H9 (cell line): ENCODE results near the gene APPBP2. TPM values are rescaled to one million over a fixed set of nuclear protein-coding genes. Genes with fewer than 3 reads are reported as not detected.

Experiments
- DNase-seq: peaks from one replicate; pipeline ENCODE4 v3.0.0-alpha.2; 2017
- H2AFZ ChIP-seq: one replicate; pipeline ENCODE4 v1.6.1; 2013; ENCODE audit warnings: mild to moderate bottlenecking, low read length, control low read depth, moderate library complexity
- H2AK5ac ChIP-seq: 2 replicates; pipeline ENCODE4 v1.6.1; 2013; ENCODE audit warnings: low read length, control low read depth, mixed read lengths; ENCODE audit not compliant: insufficient read length
- H2BK120ac ChIP-seq: one replicate; pipeline ENCODE4 v1.6.1; 2013; ENCODE audit warnings: low read depth, mild to moderate bottlenecking, low read length, control low read depth, inconsistent platforms; ENCODE audit not compliant: poor library complexity, severe bottlenecking
- H2BK12ac ChIP-seq: 2 replicates; pipeline ENCODE4 v1.6.1; 2013; ENCODE audit warnings: low read length, control low read depth, mixed read lengths, low read depth; ENCODE audit not compliant: insufficient read length
- H2BK15ac ChIP-seq: 2 replicates; pipeline ENCODE4 v1.6.1; 2013; ENCODE audit warnings: low read depth, low read length, control low read depth
- H2BK20ac ChIP-seq: one replicate; pipeline ENCODE4 v1.6.1; 2013; ENCODE audit warnings: low read depth, mild to moderate bottlenecking, low read length, control low read depth, inconsistent platforms; ENCODE audit not compliant: poor library complexity, severe bottlenecking
- H2BK5ac ChIP-seq: 2 replicates; pipeline ENCODE4 v1.6.1; 2013; ENCODE audit warnings: low read length, control low read depth, mixed read lengths; ENCODE audit not compliant: insufficient read length
- H3K14ac ChIP-seq: 2 replicates; pipeline ENCODE4 v1.6.1; 2013; ENCODE audit warnings: low read length, control low read depth; ENCODE audit not compliant: insufficient read depth
- H3K18ac ChIP-seq: 2 replicates; pipeline ENCODE4 v1.6.1; 2013; ENCODE audit warnings: low read depth, mild to moderate bottlenecking, mixed read lengths, low read length, control low read depth; ENCODE audit not compliant: insufficient read length
- H3K23ac ChIP-seq: 2 replicates; pipeline ENCODE4 v1.6.1; 2013; ENCODE audit warnings: low read length, control low read depth, mixed read lengths, low read depth; ENCODE audit not compliant: insufficient read length
- H3K23me2 ChIP-seq: 2 replicates; pipeline ENCODE4 v1.6.1; 2013; ENCODE audit warnings: low read depth, mild to moderate bottlenecking, mixed read lengths, low read length, control low read depth; ENCODE audit not compliant: insufficient read length, poor library complexity, severe bottlenecking
- H3K27ac ChIP-seq: 2 replicates; pipeline ENCODE4 v1.5.1; 2013; ENCODE audit warnings: low read length, control low read depth, mixed read lengths, low read depth; ENCODE audit not compliant: insufficient read length
- H3K27me3 ChIP-seq: 2 replicates; pipeline ENCODE4 v1.6.1; 2013; ENCODE audit warnings: low read length, control low read depth, inconsistent platforms; ENCODE audit not compliant: insufficient read depth
- H3K4ac ChIP-seq: 2 replicates; pipeline ENCODE4 v1.6.1; 2013; ENCODE audit warnings: low read depth, mild to moderate bottlenecking, control low read depth, inconsistent platforms, low read length, moderate library complexity
- H3K4me1 ChIP-seq: 2 replicates; pipeline ENCODE4 v1.6.1; 2013; ENCODE audit warnings: low read length, control low read depth, inconsistent platforms; ENCODE audit not compliant: insufficient read depth
- H3K4me2 ChIP-seq: 2 replicates; pipeline ENCODE4 v1.6.1; 2013; ENCODE audit warnings: low read length, control low read depth, mixed read lengths; ENCODE audit not compliant: insufficient read length, insufficient read depth
- H3K56ac ChIP-seq: 2 replicates; pipeline ENCODE4 v1.6.1; 2013; ENCODE audit warnings: low read depth, mild to moderate bottlenecking, mixed read lengths, low read length, control low read depth; ENCODE audit not compliant: insufficient read length
- H3K79me1 ChIP-seq: 2 replicates; pipeline ENCODE4 v1.6.1; 2013; ENCODE audit warnings: low read depth, mild to moderate bottlenecking, moderate library complexity, low read length, control low read depth, inconsistent platforms; ENCODE audit not compliant: insufficient read depth, poor library complexity, severe bottlenecking
- H3K79me2 ChIP-seq: 2 replicates; pipeline ENCODE4 v1.6.1; 2013; ENCODE audit warnings: low read length, control low read depth, inconsistent platforms; ENCODE audit not compliant: insufficient read depth
- H3K9ac ChIP-seq: 2 replicates; pipeline ENCODE4 v1.6.1; 2013; ENCODE audit warnings: low read length, control low read depth, mixed read lengths; ENCODE audit not compliant: insufficient read length; ENCODE audit errors: extremely low read depth
- H3K9me3 ChIP-seq: one replicate; pipeline ENCODE4 v1.6.1; 2013; ENCODE audit warnings: low read depth, low read length, inconsistent platforms; ENCODE audit not compliant: control insufficient read depth
- H3T11ph ChIP-seq: one replicate; pipeline ENCODE4 v1.6.1; 2013; ENCODE audit warnings: mild to moderate bottlenecking, low read length, control low read depth, inconsistent platforms
- H4K20me1 ChIP-seq: one replicate; pipeline ENCODE4 v1.6.1; 2013; ENCODE audit not compliant: control insufficient read depth, insufficient read length, insufficient read depth
- H4K5ac ChIP-seq: 2 replicates; pipeline ENCODE4 v1.6.1; 2013; ENCODE audit warnings: low read depth, mild to moderate bottlenecking, mixed read lengths, low read length, control low read depth; ENCODE audit not compliant: insufficient read length
- H4K8ac ChIP-seq: replicated peaks from 2 replicates; pipeline ENCODE4 v1.6.1; 2013; ENCODE audit warnings: low read length, control low read depth, mixed read lengths, low read depth; ENCODE audit not compliant: insufficient read length
- H4K91ac ChIP-seq: 2 replicates; pipeline ENCODE4 v1.6.1; 2013; ENCODE audit warnings: low read depth, mild to moderate bottlenecking, moderate library complexity, mixed read lengths, low read length, control low read depth; ENCODE audit not compliant: insufficient read length
- H3K27ac Mint-ChIP-seq, 3 experiments: 2 replicates in 2 of 3; 3 replicates in 1 of 3; pipeline ENCODE4 v1.8.0; 2020 to 2021; ENCODE audit warnings: mixed read lengths in 3 of 3, mild to moderate bottlenecking in 1 of 3, moderate library complexity in 1 of 3
- H3K27me3 Mint-ChIP-seq: 2 replicates; pipeline ENCODE4 v1.8.0; 2021; ENCODE audit warnings: low read depth, mild to moderate bottlenecking, moderate library complexity, mixed read lengths
- H3K36me3 Mint-ChIP-seq, 3 experiments: 2 replicates in 2 of 3; 3 replicates in 1 of 3; pipeline ENCODE4 v1.8.0; 2020 to 2021; ENCODE audit warnings: low read depth in 3 of 3, mixed read lengths in 3 of 3; ENCODE audit not compliant: insufficient read depth in 1 of 3
- H3K4me1 Mint-ChIP-seq, 2 experiments: 2 replicates each; pipeline ENCODE4 v1.8.0; 2020; ENCODE audit warnings: mixed read lengths in 2 of 2
- H3K4me3 Mint-ChIP-seq, 2 experiments: 2 replicates in 1 of 2; 3 replicates in 1 of 2; pipeline ENCODE4 v1.8.0; 2020 to 2021; ENCODE audit warnings: mild to moderate bottlenecking in 2 of 2, mixed read lengths in 2 of 2, moderate library complexity in 1 of 2
- H3K9me3 Mint-ChIP-seq, 2 experiments: 2 replicates in 1 of 2; 3 replicates in 1 of 2; pipeline ENCODE4 v1.8.0; 2020; ENCODE audit warnings: mild to moderate bottlenecking in 2 of 2, mixed read lengths in 2 of 2, moderate library complexity in 1 of 2
- CTCF ChIP-seq: fragments of 200-600 bp; sonication (generic); conservative IDR thresholded peaks from 3 replicates; pipeline ENCODE4 v1.8.0; 2021; ENCODE audit warnings: antibody characterized with exemption, mild to moderate bottlenecking
- WGBS: extraction: QIAGEN DNeasy Blood & Tissue Kit; methylation state at CpG from one replicate; pipeline ENCODE4 v1.1.7; 2013; ENCODE audit warnings: missing lambda C conversion rate, low lambda C conversion rate, mixed read lengths; ENCODE audit not compliant: insufficient read length; ENCODE audit errors: extremely low coverage; 5-methylcytosine and 5-hydroxymethylcytosine counted together
- total RNA-seq: library from RNA; stranded (reverse); gene quantifications from 2 replicates; pipeline ENCODE4 v1.2.1, GENCODE V29; 2021

APPBP2 gene
- total RNA-seq, 1 experiment from 2014 or later: 17.0 TPM

- Histone ChIP-seq H3K18ac (no peak overlapping the region), H2BK15ac (no peak overlapping the region), H2BK20ac (no peak overlapping the region), H2AK5ac (no peak overlapping the region), H2BK12ac (no peak overlapping the region), H3K4ac (no peak overlapping the region), H3K79me1 (no peaks in the 10 kb centered on the region), H2AFZ (no peak overlapping the region), H2BK120ac (no peak overlapping the region), H4K20me1 (no peaks in the 10 kb centered on the region), H4K5ac (no peak overlapping the region), H2BK5ac (no peak overlapping the region), H3K27me3 (no peaks in the 10 kb centered on the region), H3K4me1 (no peaks in the 10 kb centered on the region), H3K23me2 (no peaks in the 10 kb centered on the region), H3K27ac (no peak overlapping the region), H3K79me2 (no peaks in the 10 kb centered on the region), H3T11ph (no peak overlapping the region), H3K14ac (no peak overlapping the region), H4K8ac (no peak overlapping the region), H3K56ac (no peak overlapping the region), H4K91ac (no peak overlapping the region), H3K9ac (no peak overlapping the region), H3K9me3 (no peaks in the 10 kb centered on the region), H3K23ac (no peak overlapping the region), H3K4me2 (no peak overlapping the region)
- DNase-seq: no peak
- H3K36me3 Mint-ChIP-seq: peaks cover 0 to 36% (median 26%) of the 10 kb centered on the region in 3 experiments; a peak in 6 of 7 replicates
- no peak for TF ChIP-seq CTCF
- no CpG with 5 or more reads among the region's 8 CpGs for WGBS
- H3K27ac Mint-ChIP-seq: no peak overlapping the region
- H3K27me3 Mint-ChIP-seq: no peaks in the 10 kb centered on the region
- H3K4me3 Mint-ChIP-seq: no peak overlapping the region
- no peaks in the 10 kb centered on the region; a peak in 1 of 4 replicates for H3K4me1 Mint-ChIP-seq
- H3K9me3 Mint-ChIP-seq: no peaks in the 10 kb centered on the region
These were observed 78.7 kb downstream of the APPBP2 start for GRCh38 chr17:60447375-60447774.
